ENCODE results near the gene PRMT3.
"Not testable (repeated sequence)": the region's sequence is repeated elsewhere in the genome, so short reads cannot be mapped to it uniquely, and the experiment has no call there.

The PRMT3 gene

DNA sequence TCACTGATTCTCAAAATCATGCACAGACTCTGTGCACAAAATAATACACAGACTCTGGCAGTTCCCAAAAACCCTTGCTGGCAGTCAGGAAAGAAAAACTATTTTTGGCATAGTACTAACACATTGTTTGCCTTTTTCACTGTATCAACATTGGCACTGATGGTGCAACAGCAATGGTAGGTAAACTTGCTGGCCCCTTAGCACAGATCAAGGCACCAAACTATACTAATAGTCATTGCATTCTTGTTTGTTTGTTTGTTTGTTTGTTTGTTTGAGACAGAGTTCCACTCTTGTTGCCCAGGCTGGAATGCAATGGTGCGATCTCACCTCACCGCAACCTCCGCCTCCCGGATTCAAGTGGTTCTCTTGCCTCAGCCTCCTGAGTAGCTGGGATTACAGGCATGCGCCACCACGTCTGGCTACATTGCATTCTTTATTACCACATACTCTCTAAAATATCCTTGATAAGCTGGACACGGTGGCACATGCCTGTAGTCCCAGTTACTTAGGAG, 130.9 kb downstream of the PRMT3 start:
- no peak for DNase-seq

DNA sequence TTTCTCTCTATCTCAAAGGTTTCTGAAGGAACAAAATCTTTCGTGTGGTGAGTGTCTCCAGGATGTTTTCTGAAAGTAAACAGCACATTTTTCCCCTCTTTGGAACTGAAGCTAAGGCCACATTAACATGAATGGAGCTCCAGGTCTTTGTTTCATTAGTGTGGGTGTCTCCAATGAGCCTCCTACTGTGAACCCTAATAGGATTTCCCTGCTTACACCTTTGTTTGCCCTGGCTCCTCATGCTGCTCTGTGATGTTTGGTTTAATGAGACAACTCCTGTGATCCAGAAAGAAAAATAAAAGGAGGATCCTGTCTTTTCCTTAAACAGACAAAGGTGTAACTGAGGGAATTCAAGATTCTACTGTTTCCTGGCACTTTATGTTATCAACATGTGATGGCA, 135.0 kb downstream of the PRMT3 start:
- DNase-seq: no peak

DNA sequence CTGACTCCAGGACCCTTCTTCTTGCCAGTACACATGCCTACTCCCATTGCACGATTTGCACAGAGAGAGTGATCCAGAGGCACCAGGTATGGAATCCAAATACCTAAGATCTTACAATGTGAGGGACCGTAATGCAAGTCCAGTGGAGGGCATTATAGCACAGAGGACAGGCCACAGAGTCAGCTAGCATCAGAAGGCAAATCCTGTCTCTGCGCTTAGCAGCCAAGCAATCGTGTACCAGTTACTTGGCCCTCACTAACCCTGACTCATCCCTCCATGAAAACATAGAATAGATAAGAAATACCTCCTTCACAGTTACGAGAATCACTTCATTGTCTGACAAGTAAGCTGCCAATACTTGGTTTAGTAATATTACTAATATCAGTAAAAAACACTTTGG, 142.2 kb downstream of the PRMT3 start:
- no peak for DNase-seq

DNA sequence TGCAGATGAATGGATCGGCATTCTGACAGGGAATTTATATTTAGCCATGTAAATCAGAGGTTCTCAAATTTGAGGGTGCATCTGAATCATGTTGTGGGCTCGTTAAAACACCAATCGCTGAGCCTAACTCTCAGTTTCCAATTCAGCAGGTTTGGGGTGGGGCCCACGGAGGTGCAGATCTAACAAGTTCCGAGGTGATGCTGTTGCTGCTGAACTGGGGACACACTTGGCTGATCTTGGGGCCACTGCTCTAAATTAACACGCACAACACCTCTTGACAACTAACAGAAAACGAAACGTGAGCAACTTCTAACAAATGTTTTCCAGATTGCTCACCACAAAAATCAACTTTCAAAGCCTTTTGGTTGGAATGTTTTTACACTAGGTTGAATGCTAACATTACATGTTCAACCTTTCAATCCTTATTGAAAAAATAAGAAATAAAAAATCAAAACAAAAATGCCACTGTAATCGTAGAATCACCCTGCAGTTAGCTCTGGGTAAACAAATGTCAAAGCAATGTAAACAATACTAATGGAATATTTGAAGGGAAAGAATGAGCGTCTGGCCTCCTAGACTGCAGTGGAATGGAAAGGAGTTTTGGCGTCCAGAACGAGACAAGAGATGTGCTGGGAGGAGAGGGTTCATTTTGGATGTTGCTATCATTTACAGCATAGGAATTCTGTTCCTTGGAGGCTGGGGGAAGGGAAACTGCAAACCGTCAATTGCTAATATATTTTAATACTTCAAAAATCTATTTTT, 143.6 kb downstream of the PRMT3 start:
- DNase-seq: no peak

DNA sequence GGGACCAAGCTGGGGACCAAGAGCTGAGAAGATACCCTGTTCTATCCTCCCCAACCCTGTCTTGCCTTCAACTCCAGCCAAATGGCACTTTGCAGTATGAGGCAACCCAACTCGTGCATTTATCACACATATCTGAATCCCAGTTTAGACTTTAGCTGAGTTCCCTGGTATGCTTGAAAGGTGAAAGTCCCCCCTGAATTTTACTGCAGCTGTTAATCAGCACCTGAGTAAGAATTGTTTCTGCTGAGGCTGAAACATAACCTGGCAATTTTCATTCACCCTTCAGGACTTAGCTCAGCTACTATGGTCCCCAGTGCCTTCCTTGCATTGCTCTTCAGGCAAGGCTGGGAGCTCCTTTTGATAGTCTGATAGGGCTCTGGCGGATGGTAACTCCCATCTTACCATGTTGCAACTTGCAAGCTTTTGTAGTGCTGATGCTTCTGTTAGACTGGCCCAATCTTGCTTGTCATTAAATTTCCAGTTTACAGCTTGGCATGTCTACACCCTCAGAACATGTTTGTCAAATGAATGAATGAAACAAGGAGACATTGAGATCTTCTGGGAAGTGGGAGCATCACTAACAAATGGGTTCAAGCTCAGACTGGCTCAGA, 147.9 kb downstream of the PRMT3 start:
- DNase-seq: no peak

DNA sequence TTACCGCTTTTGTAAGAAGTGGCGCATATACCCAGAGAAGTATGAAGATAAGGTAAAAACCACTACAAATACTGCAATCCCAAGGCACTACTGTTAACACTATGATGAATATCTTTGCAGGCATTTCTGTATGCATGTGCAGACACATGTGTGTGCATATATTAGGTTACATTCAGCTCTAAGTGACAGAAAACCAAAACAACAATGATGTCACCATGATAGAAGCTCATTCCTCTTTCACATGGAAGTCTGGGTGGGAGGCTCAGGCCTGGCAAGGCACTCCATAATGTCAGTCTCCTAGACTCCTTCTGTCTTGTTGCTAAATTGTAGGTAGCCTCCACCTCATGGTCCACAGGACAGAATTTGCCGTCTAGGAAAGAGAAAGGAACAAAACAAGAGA, 148.8 kb downstream of the PRMT3 start:
- no peak for DNase-seq

DNA sequence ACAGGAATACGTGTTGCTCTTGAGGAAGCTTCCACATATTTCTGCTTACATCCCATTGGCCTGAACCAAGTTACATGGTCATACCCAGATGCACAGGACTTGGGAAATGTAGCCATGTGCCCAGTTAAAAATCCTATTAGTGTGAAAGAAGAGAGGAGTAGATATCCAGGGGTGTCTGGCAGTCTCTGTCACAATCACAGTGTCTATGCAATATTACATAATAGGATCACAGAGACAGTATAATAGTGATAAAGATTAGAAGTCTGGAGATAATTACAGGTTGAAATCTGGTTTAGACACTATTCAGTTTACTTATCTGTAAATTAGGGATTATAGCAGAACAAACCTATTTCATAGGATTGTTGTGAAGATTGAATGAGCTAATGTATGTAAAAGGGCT, 149.3 kb downstream of the PRMT3 start:
- no peak for DNase-seq

DNA sequence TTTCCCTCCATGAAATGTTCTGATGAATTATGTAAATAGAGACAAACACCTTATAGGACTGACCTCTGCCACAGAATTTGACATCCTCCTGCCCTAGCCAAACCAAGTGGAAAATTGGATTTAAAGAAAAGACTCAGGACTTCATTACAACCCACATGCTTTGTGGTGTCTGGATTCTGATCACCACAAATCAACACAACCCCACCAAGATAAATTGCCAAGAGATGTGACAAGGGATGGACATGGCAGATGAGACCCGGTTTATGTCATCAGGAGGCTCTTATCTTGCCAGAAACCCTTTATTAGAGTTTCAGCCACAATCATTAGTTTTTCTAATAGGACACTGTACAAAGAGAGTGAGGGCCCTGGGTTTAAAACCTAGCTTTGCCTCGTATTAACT, 154.0 kb downstream of the PRMT3 start:
- DNase-seq: no peak

DNA sequence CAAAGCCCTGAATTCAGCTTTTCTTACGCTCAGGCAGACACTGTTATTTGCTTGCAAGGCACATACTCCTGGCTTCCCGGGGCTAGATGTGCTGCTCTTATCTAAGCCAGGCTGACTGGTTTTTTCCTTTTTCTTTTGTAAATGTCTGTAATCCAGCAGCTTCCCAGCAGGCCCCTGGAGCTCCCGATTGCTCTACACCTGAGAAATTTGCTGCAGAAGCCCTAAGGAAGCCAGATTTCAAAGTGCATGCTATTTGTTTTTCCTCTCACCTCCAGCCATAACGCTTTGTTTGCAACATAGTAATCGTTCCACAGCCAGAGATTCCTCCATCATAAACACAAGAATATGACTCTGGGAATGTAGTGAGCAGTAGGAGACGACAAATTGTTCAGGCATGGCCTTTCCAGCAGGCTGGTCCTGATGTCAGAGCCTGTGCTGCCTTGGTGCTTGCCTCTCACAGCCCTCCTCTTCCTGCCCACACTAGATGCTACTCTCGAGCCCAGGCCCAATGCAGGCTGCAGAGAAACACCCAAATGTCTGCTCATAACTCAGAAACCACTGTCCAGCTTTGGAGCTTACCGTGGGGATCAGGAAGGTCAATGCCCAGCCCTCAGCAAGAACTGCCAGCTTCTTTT, 157.2 kb downstream of the PRMT3 start:
- DNase-seq: no peak

DNA sequence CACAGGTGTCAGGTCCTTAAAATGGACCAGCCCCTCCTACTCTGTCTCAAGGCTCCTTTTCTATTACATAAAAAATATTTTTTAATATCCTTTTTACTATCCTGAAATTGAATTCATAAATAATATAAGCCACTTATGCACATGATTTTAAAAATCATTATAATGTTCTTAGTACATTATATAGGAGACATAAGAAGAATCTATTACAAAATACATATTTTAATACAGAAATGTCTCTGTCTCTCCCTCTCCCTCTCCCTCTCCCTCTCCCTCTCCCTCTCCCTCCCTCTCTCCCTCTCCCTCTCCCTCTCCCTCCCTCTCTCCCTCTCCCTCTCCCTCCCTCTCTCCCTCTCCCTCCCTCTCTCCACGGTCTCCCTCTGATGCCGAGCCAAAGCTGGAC, 159.9 kb downstream of the PRMT3 start:
- no peak for DNase-seq

DNA sequence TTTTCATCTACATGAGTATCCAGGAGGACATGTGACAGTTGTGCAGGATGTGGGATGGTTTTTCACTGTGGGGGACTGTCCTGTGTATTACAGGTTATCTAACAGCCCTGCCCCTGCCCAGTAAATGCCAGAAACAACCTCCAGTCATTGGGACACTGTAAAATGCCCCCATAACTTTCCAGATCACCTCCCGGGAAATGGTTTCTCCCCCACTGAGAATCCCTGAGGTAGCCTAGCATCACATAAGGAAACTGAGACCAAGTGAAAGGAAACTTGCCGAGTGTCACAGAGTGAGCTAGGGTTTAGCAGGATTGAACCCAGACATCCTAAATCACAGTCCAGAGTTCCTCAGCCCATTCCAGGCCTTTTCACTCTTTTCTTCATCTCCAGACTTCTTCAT, 163.6 kb downstream of the PRMT3 start:
- DNase-seq: no peak

DNA sequence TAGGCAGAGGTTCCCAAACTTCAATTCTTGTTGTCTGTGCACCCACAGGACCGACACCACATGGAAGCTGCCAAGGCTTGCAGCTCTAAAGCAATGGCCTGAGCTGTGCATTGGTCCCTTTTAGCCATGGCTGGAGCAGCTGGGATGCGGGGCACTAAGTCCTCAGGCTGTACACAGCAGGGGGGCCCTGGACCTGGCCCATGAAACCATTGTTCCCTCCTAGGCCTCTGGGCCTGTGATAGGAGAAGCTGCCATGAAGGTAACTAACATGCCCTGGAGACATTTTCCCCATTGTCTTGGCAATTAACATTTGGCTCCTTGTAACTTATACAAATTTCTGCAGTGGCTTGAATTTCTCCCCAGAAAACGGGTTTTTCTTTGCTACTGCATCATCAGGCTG, 168.3 kb downstream of the PRMT3 start:
- no peak for DNase-seq

DNA sequence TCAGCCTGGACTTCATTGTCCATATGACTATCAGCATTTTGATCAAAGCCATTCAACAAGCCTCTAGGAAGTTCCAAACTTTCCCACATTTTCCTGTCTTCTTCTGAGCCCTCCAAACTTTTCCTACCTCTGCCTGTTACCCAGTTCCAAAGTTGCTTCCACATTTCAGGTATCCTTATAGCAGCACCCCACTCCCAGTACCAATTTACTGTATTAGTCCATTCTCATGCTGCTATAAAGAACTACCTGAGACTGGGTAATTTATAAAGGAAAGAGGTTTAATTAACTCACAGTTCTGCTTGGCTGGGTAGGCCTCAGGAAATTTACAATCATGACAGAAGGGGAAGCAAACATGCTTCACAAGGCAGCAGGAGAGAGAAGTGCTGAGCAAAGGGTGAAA, 168.9 kb downstream of the PRMT3 start:
- not testable (repeated sequence) for DNase-seq

DNA sequence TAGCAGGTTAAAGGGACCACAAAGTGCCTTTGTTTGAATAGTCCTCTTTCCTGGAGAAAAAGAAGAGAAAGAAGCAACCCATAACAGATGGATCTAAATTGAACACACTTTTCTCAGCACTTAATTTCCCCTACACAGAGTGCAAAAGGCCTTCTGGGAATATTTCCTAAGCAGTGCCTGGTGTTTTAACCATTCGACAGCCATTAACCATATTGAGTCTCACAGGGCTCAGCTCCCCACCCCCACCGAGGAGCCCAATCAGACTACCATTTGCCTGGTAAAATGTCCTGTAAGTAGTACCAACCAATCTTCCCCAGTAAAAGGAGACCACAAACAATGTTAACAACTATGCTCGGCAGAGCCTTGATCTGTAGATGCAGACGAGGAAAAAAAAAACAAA, 171.2 kb downstream of the PRMT3 start:
- no peak for DNase-seq
